Cerebellar nuclear complex (tissue), 1 donor: Measurements from ENCODE around the gene CCDC183.
"Not testable (repeated sequence)": the region's sequence is repeated elsewhere in the genome, so short reads cannot be mapped to it uniquely, and the experiment has no call there.

Experiments used
- DNase-seq, 2 experiments: peaks; one replicate each; lab custom pipeline; 2025; lab: John Stamatoyannopoulos, UW

Gene CCDC183

DNA sequence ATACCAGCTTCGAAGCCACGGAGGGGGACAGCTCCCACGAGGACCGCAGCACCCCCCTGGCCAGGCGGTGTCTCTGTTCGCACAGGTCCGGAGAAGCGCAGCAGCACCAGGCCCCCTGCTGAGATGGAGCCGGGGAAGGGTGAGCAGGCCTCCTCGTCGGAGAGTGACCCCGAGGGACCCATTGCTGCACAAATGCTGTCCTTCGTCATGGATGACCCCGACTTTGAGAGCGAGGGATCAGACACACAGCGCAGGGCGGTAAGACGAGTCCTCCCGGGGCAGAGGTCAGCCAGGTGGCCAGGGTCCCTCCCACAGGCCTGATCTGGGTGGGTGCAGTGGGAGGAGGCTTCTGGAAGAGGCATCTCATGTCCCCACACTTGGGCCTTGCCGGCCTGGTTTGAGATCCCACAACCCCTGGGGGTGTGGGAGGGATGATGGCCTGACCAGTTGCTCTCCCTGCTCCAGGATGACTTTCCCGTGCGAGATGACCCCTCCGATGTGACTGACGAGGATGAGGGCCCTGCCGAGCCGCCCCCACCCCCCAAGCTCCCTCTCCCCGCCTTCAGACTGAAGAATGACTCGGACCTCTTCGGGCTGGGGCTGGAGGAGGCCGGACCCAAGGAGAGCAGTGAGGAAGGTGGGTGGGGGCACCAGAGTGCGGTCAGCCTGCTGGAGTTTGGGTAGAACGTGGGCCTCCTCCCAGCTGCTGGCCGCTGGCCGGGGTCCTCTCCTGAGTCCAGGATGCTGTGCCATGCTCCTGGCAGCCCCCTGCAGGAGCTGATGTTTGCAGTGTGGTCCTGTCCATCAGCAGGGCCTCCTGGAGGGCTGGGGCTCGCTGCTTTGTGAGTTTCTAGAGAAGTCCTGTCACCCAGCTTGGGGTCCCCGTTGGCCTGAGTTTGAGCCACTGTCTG, 43.3 kb downstream of the CCDC183 start:
- no peak for DNase-seq

GRCh38 chr9:136840140-136840876, 44.2 kb downstream of the CCDC183 start:
- no peak for DNase-seq

- no peak for DNase-seq
Measured at GRCh38 chr9:136840877-136841645, 44.9 kb downstream of the CCDC183 start.

GRCh38 chr9:136841646-136842379, 45.7 kb downstream of the CCDC183 start:
- DNase-seq: peak; percentile 75 to 96

- peak in 1 of 2 experiments; percentile 69 for DNase-seq
Measured at GRCh38 chr9:136842380-136842948, 46.3 kb downstream of the CCDC183 start, which contains the start of gene AJM1. TSS of gene AJM1 (plus strand) at chr9:136842478. CDS start at chr9:136844415, 1,937 bp downstream.

- DNase-seq: not testable (repeated sequence)
Measured at GRCh38 chr9:136843159-136843800, 47.1 kb downstream of the CCDC183 start.

DNA sequence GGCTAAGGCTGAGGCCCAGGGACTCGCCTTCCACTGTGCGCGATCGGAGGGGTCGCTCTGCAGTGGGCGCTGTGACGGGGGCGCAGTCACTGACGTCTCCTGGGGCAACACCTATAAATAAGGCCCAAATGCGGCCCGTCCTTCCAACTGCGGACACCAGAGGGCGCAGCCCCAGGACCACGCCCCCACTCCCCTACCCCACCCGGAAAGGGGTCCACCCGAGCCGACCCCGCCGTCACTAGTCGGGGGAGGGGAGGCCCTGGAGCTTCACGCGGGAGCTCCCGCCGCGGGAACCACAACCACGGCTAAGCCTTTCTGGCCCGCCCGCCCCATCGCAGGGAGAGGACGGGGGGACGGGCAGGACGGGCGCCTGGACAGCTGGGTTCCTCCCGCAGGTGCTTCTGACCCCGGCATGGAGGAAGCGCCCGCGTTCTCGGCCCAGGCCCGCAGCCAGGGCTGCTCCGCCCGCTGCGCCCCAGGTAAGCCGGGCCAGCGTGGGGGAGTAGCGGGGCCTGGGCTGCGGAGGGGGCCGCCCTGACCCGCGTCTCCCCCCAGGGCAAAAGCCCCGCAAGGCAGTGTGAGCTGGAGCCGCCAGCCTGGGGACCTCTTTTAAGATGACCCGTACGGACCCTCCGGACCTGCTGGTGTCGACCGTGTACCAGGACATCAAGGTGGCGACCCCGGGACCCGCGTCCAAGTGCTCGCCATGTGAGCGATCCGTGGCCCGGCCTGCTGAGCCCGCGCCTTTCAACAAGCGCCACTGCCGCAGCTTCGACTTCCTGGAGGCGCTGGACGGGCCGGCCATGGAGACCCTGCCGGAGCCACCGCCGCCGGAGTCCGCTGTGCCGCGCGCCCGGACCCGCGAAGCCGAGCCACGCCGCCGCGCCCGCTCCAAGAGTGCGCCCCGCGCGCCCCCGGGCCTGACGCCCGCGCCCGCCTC, 47.9 kb downstream of the CCDC183 start:
- DNase-seq: not testable (repeated sequence)

- no peak for DNase-seq
Measured at GRCh38 chr9:136844761-136845464, 48.8 kb downstream of the CCDC183 start.

DNA sequence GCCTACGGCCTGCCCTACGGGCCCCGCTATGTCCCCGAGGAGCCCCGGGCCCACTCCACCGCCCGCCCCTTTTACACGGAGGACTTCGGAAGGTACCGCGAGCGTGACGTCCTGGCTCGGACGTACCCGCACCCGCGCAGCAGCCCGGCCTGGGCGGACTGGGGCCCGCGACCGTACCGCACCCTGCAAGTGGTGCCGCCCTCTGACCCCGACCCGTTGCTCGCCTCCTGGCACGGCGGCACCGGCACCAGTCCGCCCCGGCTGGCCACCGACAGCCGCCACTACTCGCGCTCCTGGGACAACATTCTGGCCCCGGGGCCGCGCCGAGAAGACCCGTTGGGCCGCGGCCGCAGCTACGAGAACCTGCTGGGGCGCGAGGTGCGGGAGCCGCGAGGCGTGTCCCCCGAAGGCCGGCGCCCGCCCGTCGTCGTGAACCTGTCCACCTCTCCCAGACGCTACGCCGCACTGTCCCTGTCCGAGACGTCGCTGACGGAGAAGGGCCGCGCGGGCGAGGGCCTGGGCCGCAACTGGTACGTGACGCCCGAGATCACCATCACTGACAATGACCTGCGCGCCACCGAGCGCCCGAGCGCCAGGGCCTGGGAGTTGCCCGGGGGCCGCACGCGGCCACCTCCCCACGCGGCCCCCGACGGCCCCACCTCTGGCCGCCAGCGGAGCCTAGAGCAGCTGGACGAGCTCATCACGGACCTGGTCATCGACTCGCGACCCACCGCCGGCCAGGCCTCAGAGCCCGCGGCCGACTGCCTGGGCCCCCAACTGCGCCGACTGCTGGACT, 49.5 kb downstream of the CCDC183 start:
- no peak for DNase-seq

- DNase-seq: no peak
Measured at GRCh38 chr9:136846376-136847087, 50.4 kb downstream of the CCDC183 start.

- DNase-seq: no peak
Measured at GRCh38 chr9:136847088-136847825, 51.1 kb downstream of the CCDC183 start.

GRCh38 chr9:136847826-136848392, 51.8 kb downstream of the CCDC183 start:
- no peak for DNase-seq

DNA sequence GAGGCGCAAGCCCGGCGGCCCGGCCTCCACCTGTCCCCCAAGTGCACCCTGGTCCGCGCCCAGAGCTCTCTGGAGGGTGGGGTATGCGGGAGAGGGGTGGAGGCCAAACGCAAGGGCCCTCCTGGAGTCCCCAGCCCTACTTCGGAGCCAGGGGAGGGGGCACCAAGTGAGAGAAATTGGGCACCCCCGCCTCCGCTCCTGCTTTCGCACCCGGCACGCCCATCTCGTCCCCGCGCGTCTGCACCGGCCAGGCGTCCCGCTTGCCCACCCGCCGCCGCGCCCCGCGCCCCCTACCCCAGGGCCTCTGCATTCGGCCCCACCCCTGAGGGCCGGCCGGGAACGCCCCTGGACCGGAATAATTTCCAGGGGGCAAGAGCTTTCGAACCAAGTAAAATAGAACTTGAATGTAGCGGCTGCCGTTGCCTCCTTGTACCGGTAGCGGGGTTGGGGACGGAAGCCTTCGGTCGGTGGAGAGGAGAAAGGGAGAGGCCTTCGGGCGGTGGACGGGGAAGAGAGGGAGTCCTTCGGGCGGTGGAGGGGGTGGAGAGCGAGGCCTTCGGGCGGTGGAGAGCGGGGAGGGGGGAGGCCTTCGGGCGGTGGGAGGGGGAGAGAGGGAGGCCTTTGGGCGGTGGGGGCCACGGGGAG, 52.4 kb downstream of the CCDC183 start:
- no peak for DNase-seq

GRCh38 chr9:136849038-136849959, 53.2 kb downstream of the CCDC183 start, which contains the start of gene PHPT1:
TSS of gene PHPT1 (plus strand) at chr9:136849409. CDS start at chr9:136849431, 22 bp downstream.
- peak; percentile 87 to 95 for DNase-seq
